NT2/D1 (cell line): ENCODE data around the gene NPNT.

ENCODE experiments used
- SUZ12 ChIP-seq: IDR thresholded peaks from 2 replicates; pipeline ENCODE4 v1.6.1; 2011; ENCODE audit not compliant: insufficient read length, insufficient read depth; ENCODE audit errors: extremely low read depth
- YY1 ChIP-seq: IDR thresholded peaks from 2 replicates; pipeline ENCODE4 v1.6.1; 2011; ENCODE audit not compliant: insufficient read length, insufficient read depth
- ZNF274 ChIP-seq: IDR thresholded peaks from 2 replicates; pipeline ENCODE4 v1.6.1; 2011; ENCODE audit warnings: mild to moderate bottlenecking, low read depth, low read length

- no peak for TF ChIP-seq YY1
- no peak for TF ChIP-seq SUZ12
- TF ChIP-seq ZNF274, result no peak
Observed at GRCh38 chr4:105923497-105924238, 28.4 kb downstream of the NPNT start.
